Body of pancreas (tissue), 4 donors: ENCODE results near the gene CEP170. TPM values are rescaled to one million over a fixed set of nuclear protein-coding genes. Genes with fewer than 3 reads are reported as not detected.

Source experiments
- ATAC-seq: fragments of 150-250 bp; one replicate; pipeline ENCODE4 v1.9.1; 2016
- DNase-seq, 4 donors: peaks; one replicate each; pipeline ENCODE4 v3.0.0-alpha.2; 2019
- H3K27ac ChIP-seq, 4 donors: fragments of 200-600 bp; sonication (generic); 1 replicate in 3 of 4; 2 replicates in 1 of 4; pipeline versions ENCODE4 v1.5.1 to v1.6.1; 2016 to 2019; ENCODE audit warnings: mild to moderate bottlenecking in 1 of 4, mixed read lengths in 1 of 4, moderate library complexity in 1 of 4
- H3K27me3 ChIP-seq, 2 donors: fragments of 200-600 bp; sonication (generic); one replicate each; pipeline ENCODE4 v1.6.0; 2016; ENCODE audit warnings: mild to moderate bottlenecking in 1 of 2
- H3K36me3 ChIP-seq, 2 donors: fragments of 200-600 bp; sonication (generic); replicated peaks in 1 of 2; 2 replicates each; pipeline ENCODE4 v1.5.1; 2016; ENCODE audit warnings: low read depth in 2 of 2; ENCODE audit not compliant: insufficient read depth in 1 of 2
- H3K4me1 ChIP-seq: fragments of 200-600 bp; sonication (generic); one replicate; pipeline ENCODE4 v1.6.0; 2016
- H3K4me3 ChIP-seq, 2 donors: fragments of 200-600 bp; sonication (generic); 1 replicate in 1 of 2; 2 replicates in 1 of 2; pipeline ENCODE4 v1.5.1; 2016 to 2019
- H3K9me3 ChIP-seq, 3 donors: fragments of 200-600 bp; sonication (generic); 1 replicate in 2 of 3; 2 replicates in 1 of 3; pipeline ENCODE4 v1.5.1; 2016
- CTCF ChIP-seq, 7 experiments: fragments of 450-650 bp in 4 of 7; fragments of 200-600 bp in 3 of 7; sonication (generic) in 3 of 7; IDR thresholded peaks; one replicate each; pipeline ENCODE4 v1.5.1; 2016 to 2019; ENCODE audit warnings: antibody characterized with exemption in 7 of 7
- POLR2A ChIP-seq, 3 donors: fragments of 450-650 bp; IDR thresholded peaks; one replicate each; pipeline ENCODE4 v1.6.1; 2016; ENCODE audit warnings: antibody characterized with exemption in 3 of 3, mild to moderate bottlenecking in 2 of 3
- WGBS, 2 donors: methylation state at CpG; one replicate each; pipeline ENCODE4 v1.1.5; 2017; 5-methylcytosine and 5-hydroxymethylcytosine counted together
- intact Hi-C: fragments of 100-400 bp; cut with DNase I; formaldehyde crosslinking; loops from one replicate; pipeline ENCODE4 v1.15.1; 2023
- total RNA-seq, 2 donors: library from RNA; depleted of rRNA; stranded (reverse); fragments of >200 nt; gene quantifications; one replicate each; pipeline ENCODE4 v1.1.0, GENCODE V29; 2016

The CEP170 gene
- total RNA-seq, 2 donors from 2014 or later = 17.5 to 22.3 TPM

GRCh38 chr1:243233908-243234307 is 21.2 kb downstream of the CEP170 start:
- no peak for ATAC-seq

GRCh38 chr1:243230914-243231313 is 24.2 kb downstream of the CEP170 start:
- no peak for TF ChIP-seq POLR2A (IDR thresholded peaks at IDR 0.05)
- TF ChIP-seq CTCF (IDR thresholded peaks at IDR 0.05) = no peak
- no peak for DNase-seq
- Histone ChIP-seq H3K9me3 (peaks cover 0 to 5% (median 0%) of the 10 kb centered on the region in 3 donors), H3K36me3 (peaks cover 0 to 2% of the 10 kb centered on the region in 2 donors), H3K27ac (no peak overlapping the region), H3K27me3 (no peaks in the 10 kb centered on the region), H3K4me3 (no peak overlapping the region), H3K4me1 (no peaks in the 10 kb centered on the region)
- intact Hi-C loops = no loop called here
- ATAC-seq = no peak

More at GRCh38 chr1:243233908-243234307, 21.2 kb downstream of the CEP170 start:
- no peaks in the 10 kb centered on the region for H3K27me3 ChIP-seq
- peaks cover 0 to 5% (median 0%) of the 10 kb centered on the region in 3 donors for H3K9me3 ChIP-seq
- peaks cover 0 to 2% of the 10 kb centered on the region in 2 donors for H3K36me3 ChIP-seq
- H3K4me1 ChIP-seq = no peaks in the 10 kb centered on the region
- intact Hi-C loops = no loop called here
- TF ChIP-seq POLR2A (IDR thresholded peaks at IDR 0.05) = no peak
- TF ChIP-seq CTCF (IDR thresholded peaks at IDR 0.05) = no peak
- 88 to 89% methylated on average over 2 of the region's 2 CpGs for WGBS, 2 donors
- H3K27ac ChIP-seq = no peak overlapping the region
- H3K4me3 ChIP-seq = no peak overlapping the region
- DNase-seq = no peak

- Histone ChIP-seq H3K4me1 (no peaks in the 10 kb centered on the region), H3K4me3 (no peak overlapping the region), H3K27ac (no peak overlapping the region), H3K27me3 (no peaks in the 10 kb centered on the region), H3K9me3 (peaks cover 0 to 5% (median 0%) of the 10 kb centered on the region in 3 donors), H3K36me3 (peaks cover 0 to 2% of the 10 kb centered on the region in 2 donors)
- no peak for ATAC-seq
- TF ChIP-seq CTCF (IDR thresholded peaks at IDR 0.05) = no peak
- TF ChIP-seq POLR2A (IDR thresholded peaks at IDR 0.05) = no peak
- 74 to 93% methylated on average over 1 of the region's 1 CpG for WGBS, 2 donors
- intact Hi-C loops = no loop called here
- DNase-seq = no peak
Observed at GRCh38 chr1:243229526-243229925, 25.6 kb downstream of the CEP170 start.

GRCh38 chr1:243227622-243228021 is 27.5 kb downstream of the CEP170 start:
- Histone ChIP-seq H3K9me3 (peaks cover 0 to 5% (median 0%) of the 10 kb centered on the region in 3 donors), H3K27me3 (no peaks in the 10 kb centered on the region), H3K36me3 (peaks cover 0 to 2% of the 10 kb centered on the region in 2 donors), H3K4me3 (no peak overlapping the region), H3K4me1 (no peaks in the 10 kb centered on the region), H3K27ac (no peak overlapping the region)
- no peak for TF ChIP-seq CTCF (IDR thresholded peaks at IDR 0.05)
- TF ChIP-seq POLR2A (IDR thresholded peaks at IDR 0.05) = no peak
- 72 to 82% methylated on average over 2 of the region's 2 CpGs for WGBS, 2 donors
- intact Hi-C loops = no loop called here
- DNase-seq (no peak), ATAC-seq (no peak)

GRCh38 chr1:243218059-243218458 is 37.0 kb downstream of the CEP170 start:
- Histone ChIP-seq H3K9me3 (no peaks in the 10 kb centered on the region), H3K36me3 (peaks cover 0 to 4% of the 10 kb centered on the region in 2 donors), H3K4me1 (no peaks in the 10 kb centered on the region), H3K27me3 (no peaks in the 10 kb centered on the region), H3K27ac (no peak overlapping the region), H3K4me3 (no peak overlapping the region)
- ATAC-seq = no peak
- no peak for TF ChIP-seq CTCF (IDR thresholded peaks at IDR 0.05)
- TF ChIP-seq POLR2A (IDR thresholded peaks at IDR 0.05) = no peak
- no peak for DNase-seq
- intact Hi-C loops = no loop called here
